ENCODE results near the gene SLC38A6. TPM values are rescaled to one million over a fixed set of nuclear protein-coding genes. Genes with fewer than 3 reads are reported as not detected.

The SLC38A6 gene
- total and polyA plus RNA-seq, 2 of the 8 experiments (the other 6 are each of a cell fraction or from before 2014, with no cell fraction given), result 8.1 to 9.8 TPM

DNA sequence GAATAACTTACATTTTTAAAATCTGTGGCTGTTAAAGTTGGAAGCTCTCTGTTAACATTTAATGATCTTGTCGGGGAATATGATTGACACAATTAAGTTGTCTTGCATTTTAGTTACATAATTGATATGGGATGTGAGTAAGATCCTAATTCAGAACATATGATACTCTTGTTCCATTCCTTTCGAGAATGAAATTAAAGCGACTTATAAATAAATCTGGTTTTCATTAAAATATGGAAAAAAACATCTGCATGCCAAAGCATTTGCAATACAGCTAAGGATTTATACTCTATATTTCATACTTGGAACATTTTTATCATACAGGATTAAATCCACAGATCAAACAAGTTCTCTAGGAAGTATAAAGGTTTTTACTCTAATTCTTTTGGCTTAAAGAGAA is 52.0 kb downstream of the SLC38A6 start (continued):
- TF ChIP-seq, protein P1, sequence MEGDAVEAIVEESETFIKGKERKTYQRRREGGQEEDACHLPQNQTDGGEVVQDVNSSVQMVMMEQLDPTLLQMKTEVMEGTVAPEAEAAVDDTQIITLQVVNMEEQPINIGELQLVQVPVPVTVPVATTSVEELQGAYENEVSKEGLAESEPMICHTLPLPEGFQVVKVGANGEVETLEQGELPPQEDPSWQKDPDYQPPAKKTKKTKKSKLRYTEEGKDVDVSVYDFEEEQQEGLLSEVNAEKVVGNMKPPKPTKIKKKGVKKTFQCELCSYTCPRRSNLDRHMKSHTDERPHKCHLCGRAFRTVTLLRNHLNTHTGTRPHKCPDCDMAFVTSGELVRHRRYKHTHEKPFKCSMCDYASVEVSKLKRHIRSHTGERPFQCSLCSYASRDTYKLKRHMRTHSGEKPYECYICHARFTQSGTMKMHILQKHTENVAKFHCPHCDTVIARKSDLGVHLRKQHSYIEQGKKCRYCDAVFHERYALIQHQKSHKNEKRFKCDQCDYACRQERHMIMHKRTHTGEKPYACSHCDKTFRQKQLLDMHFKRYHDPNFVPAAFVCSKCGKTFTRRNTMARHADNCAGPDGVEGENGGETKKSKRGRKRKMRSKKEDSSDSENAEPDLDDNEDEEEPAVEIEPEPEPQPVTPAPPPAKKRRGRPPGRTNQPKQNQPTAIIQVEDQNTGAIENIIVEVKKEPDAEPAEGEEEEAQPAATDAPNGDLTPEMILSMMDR (IDR thresholded peaks at IDR 0.05; ENCODE audit: control extremely low read depth in 1 of 3, insufficient read depth in 1 of 3, low read depth in 1 of 3, low read length in 3 of 3), result no peak
